OCI-LY3 (cell line): ENCODE measurements around the gene THOC6.

Source experiments
- CTCF ChIP-seq: fragments of 200-600, 300-600 bp; sonication (generic); IDR thresholded peaks from 2 replicates; pipeline ENCODE4 v1.5.1; 2014; ENCODE audit warnings: antibody characterized with exemption, low read length, low read depth
- EZH2phosphoT487 ChIP-seq: fragments of 200-600 bp; shearing (Covaris generic); IDR thresholded peaks from 2 replicates; pipeline ENCODE4 v1.6.1; 2018; ENCODE audit warnings: antibody characterized with exemption, mixed run types, low read depth

GRCh38 chr16:2976673-2977072 lies 47.2 kb upstream of the THOC6 start:
- TF ChIP-seq CTCF (no peak), EZH2phosphoT487 (no peak)
